ENCODE measurements around the gene KRT27. TPM values are rescaled to one million over a fixed set of nuclear protein-coding genes. Genes with fewer than 3 reads are reported as not detected.

The KRT27 gene
- total RNA-seq, 1 donor from 2014 or later = not detected

DNA sequence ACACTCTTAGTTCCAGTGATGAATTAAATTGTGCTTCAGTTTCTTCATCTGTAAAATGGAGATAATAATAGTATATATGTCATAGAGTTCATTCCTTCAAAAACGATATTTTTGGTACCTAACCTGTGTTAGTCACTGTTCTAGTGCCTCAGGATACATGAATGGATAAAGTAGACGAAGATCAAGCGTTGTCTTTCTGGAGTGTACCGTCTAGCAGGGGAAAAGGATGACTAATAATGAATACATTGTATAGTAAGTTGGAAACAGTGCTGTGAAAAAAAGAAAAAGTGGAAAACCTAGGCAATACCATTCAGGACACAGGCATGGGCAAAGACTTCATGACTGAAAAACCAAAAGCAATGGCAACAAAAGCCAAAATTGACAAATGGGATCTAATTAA is 31.5 kb upstream of the KRT27 start:
- intact Hi-C loops (cut with DNase I) = no loop called here
- no peak for DNase-seq
- ATAC-seq (ENCODE audit: poor library complexity) = no peak

DNA sequence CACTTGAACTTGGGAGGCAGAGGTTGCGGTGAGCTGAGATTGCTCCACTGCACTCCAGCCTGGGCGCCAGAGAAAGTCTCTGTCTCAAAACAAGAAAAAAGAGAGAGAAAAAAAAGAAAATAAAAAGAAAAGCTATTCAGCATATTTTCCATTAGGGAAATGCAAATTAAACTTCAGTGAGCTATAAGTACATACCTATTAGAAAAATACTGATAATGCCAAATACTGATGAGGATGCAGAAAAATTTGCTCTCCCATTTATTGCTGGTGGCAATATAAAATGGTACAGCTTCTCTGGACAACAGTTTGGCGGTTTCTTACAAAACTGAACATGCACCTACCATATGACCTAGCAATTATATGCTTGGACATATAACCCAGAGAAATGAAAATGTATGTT is 30.3 kb upstream of the KRT27 start:
- DNase-seq (no peak), ATAC-seq (ENCODE audit: poor library complexity) (no peak)
- intact Hi-C loops (cut with DNase I) = no loop called here

DNA sequence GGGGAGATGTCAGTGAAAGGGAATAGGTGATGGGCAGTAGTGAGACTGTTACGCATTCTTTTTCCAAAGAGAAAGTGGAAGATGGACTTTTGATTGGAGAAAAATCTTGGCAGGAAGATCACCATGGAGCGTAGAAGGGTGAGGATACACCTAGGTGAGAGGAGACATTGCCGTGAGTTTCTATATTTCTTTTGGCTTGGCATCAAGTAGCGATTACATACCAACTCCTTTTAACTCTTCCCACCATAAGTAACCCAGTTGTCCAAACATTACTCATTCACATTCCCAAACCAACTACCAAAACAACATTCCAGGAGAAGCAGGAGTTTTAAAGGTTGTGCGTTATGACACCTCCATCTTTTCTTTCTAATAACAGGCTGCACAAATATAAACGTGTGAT is 28.1 kb upstream of the KRT27 start:
- DNase-seq (no peak), ATAC-seq (ENCODE audit: poor library complexity) (no peak)
- intact Hi-C loops (cut with DNase I) = no loop called here

DNA sequence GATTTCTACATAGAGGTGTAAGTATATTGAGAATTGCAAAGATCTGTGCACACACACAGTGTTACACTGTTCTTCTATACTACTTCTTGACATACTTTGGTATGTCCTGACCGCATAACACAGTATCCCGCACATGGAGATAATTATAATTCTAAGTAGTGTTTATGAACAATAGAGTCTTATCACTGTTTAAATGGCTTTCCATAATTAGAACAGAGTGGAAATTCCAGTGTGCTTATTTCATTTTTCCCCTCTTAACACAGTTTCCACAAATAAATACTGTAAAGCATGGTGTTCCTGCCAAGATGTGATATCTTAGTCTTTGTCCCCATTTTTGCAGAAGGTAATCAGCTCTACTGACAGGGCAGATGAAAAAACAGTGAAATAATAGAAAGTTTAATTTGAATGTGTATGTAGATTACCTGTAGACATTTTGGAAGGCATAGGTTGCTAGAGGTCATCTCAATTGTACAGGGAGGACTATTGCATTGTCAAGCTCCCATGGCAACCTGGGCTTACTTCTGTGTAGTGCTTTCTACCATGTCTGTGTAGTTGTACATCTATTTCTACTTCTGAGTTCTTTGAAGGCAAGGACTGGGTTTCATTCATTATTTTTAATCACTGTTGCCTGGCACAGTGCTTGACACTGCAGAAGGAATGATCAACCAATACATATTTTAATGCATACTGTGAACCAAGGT is 27.5 kb upstream of the KRT27 start:
- intact Hi-C loops (cut with DNase I) = loop anchor here (5.0 to 10.0 kb wide), 2 partner anchors 735 to 852 kb away; no protein-coding TSS in a partner anchor
- DNase-seq = no peak
- ATAC-seq (ENCODE audit: poor library complexity) = peak; percentile 75

DNA sequence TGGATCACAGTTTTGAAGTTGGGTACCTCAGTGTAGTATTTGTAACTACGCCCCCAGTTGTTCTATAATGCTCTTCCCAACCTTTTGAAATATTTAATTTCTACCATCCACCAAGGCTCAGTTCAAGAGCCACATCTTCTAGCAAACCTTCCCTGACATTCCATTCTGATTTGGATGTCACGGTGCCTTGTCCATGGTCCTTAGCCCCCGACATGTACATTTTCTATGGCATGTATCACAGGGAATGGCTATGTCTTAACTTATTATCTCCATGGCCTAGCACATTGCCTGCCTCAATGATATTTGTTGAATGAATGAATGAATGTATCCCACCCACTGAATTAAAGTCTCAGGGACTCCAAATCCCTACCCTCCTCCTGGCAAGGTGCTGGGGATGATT is 23.8 kb upstream of the KRT27 start:
- ATAC-seq (ENCODE audit: poor library complexity) (no peak), DNase-seq (no peak)
- intact Hi-C loops (cut with DNase I) = loop anchor here (5.0 to 10.0 kb wide), 2 partner anchors 739 to 856 kb away; no protein-coding TSS in a partner anchor

DNA sequence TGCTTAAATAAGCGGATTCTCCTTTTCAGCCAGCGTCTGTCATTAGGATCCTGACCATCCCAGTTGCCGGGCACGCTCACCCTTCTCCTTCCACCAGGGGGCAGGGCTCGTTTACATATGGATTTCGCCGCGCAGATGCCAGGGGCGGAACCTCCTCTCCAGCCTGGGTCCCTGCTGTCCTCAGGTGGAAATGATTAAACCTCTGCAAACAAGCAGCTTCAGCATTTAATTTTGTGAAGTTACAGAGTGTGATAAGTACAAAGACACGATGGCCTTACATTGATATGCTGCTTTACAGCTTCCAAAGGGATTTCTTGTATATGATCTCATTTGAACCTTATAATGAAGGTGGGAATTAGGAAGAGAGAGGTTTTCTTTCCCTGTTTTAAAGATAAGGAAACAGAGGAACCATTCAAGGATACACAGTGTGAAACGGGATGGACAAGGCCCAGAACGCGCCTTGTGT is 21.3 kb upstream of the KRT27 start:
- ATAC-seq (ENCODE audit: poor library complexity) (peak; percentile 90), DNase-seq (peak; percentile 85)
- intact Hi-C loops (cut with DNase I) = loop anchor here (10.0 kb wide), 1 partner anchor 741 kb away; no protein-coding TSS in a partner anchor

DNA sequence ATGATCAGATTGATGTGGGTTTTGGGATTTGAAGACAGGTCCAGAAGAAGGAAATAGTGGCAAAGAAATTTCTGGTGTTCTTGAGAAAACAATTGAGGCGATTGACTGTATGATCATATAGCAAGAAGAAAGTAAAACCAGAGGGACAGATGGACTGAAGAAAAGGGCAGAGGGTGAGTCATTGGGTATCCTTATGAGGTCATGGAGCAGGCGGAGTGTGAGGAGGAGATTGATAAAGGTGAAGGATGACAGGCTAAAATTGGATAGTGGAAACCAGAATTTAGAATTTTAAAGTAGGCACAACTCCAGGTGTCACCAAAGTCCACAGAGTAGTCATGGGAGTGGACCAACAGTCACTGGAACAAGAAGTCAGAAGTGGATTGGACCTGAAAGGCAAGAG is 18.8 kb upstream of the KRT27 start:
- no peak for ATAC-seq (ENCODE audit: poor library complexity)
- DNase-seq = no peak
- intact Hi-C loops (cut with DNase I) = loop anchor here (10.0 kb wide), 1 partner anchor 744 kb away; no protein-coding TSS in a partner anchor

DNA sequence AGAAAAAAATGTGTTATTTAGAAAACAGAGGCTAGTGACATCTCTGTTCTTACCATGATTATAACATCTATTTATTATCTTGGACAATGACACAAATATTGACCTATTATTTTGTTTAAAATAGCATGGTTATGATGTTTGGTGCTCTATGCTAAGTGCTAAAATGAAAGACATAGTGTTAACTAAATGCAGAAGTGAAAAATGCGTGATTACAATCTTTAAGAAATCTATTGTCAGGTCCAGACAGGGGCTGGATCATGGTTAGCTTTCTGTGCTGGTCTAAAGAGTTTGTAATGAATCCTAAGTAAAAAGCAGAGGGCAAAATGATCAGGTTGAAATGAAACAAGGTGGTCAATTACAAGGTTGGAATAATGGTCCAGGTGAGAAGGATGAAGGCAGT is 18.0 kb upstream of the KRT27 start:
- intact Hi-C loops (cut with DNase I) = loop anchor here (10.0 kb wide), 1 partner anchor 744 kb away; no protein-coding TSS in a partner anchor
- ATAC-seq (ENCODE audit: poor library complexity) (no peak), DNase-seq (no peak)

DNA sequence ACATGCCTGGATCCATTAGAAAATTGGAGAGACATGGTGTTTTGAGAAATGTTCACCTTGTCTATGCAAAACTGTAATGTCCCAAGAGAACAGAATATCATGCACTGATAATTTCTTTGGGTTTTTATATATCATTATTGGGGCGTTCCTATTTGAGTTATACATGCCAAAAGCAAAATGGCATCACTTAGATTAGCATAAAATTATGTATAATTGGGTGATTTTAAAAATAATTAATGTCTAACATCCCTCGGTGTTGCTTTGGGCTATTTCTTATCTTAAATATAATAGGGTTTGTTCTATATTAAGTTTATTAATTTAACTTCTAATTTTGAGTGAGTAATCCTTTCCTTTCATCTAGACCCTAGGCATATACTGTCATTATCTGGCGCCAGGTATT is 17.5 kb upstream of the KRT27 start, which contains the start of gene KRT28:
KRT28 (minus strand) TSS at position 101 of the 400 bp plus-strand sequence; CDS start at position 35, 66 bp downstream.
- DNase-seq (no peak), ATAC-seq (ENCODE audit: poor library complexity) (no peak)
- intact Hi-C loops (cut with DNase I) = loop anchor here (10.0 kb wide), 1 partner anchor 745 kb away; no protein-coding TSS in a partner anchor

DNA sequence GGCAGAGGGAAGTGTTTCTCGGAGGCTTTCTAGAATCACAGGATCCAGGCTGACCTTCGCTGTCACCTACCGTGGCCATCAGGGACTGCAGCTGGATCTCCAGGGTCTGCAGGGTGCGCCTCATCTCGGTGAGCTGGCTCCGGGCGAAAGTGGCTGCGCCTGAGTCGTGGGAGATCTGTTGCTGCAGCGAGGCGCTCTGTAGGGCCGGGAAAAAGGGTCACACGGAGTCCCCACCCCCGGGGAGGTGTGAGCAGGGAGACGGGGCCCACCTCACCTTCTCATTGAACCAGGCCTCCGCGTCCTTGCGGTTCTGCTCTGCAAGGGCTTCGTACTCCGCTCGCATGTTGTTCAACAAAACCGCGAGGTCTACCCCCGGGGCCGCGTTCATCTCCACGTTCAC is 14.5 kb upstream of the KRT27 start:
- intact Hi-C loops (cut with DNase I) = no loop called here
- ATAC-seq (ENCODE audit: poor library complexity) (no peak), DNase-seq (no peak)

DNA sequence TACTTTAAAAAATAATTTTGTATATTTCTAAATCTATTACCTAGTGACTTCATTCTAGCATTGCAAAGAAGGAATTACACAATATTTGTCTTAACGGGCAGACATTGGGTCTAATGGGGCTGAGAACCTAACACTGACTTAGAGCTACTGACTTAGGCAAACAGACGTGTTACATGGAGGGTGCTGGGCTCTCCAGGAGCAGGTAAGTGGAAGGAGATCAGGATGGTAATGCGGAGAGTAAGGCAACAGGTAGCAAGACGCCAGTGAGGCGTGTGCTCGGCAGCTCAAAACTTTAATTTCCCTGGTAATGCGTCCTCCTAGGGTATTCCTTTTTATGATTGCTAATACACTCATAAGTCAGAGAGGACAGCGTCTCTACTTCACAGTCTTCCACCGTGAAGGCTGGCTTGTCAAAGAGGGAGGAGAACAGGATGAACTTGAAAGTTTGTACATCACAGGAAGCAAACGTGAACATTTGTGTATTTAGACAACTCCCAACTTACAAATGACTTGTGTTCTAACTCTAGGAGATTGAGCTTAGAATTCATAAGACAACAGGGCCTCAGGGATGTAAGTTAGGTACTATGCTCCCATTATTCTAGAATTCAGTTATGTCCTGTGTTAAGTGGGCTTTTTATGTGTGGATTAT is 12.8 kb upstream of the KRT27 start:
- no peak for ATAC-seq (ENCODE audit: poor library complexity)
- intact Hi-C loops (cut with DNase I) = no loop called here
- no peak for DNase-seq

DNA sequence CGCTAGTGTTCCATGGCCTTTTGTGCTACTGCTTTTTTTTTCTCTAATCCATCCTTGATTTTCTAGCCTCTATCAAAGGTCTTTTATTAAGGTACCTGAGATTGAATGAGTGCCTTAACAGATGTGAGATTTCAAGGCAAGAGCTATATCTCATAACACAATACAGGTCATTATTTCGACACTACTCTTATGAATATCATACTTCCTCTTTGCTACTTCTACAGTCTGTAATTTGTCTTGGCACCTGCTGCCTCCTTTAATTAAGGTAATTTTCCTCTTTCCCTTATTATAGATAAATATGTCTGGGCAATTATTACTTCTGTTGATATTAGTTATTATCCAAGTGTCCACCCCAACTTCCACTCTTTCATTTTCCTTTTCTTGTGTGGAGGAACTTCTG is 12.1 kb upstream of the KRT27 start:
- DNase-seq = no peak
- ATAC-seq (ENCODE audit: poor library complexity) = no peak
- intact Hi-C loops (cut with DNase I) = loop anchor here (5.0 kb wide), 1 partner anchor 177 kb away; no protein-coding TSS in a partner anchor

DNA sequence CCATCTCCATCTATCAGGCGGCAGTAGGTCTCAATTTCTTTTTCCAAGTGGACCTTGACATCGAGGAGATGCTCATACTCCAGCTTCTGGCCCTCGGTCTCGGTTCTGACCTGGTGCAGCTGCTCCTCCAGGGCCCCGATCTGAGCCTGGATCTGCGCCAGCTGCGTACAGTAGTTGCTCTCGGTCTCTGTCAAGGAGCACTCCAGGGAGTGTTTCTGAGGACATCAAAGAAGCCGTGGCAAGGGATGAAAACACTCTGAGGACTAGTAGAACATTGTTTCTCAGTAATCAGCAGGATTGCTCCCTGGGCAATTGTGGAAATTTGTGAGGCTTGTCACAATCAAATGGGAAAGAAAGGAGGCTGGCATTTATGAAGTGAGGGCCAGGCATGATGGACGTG is 11.5 kb upstream of the KRT27 start:
- DNase-seq = no peak
- intact Hi-C loops (cut with DNase I) = loop anchor here (5.0 kb wide), 1 partner anchor 177 kb away; no protein-coding TSS in a partner anchor
- no peak for ATAC-seq (ENCODE audit: poor library complexity)

DNA sequence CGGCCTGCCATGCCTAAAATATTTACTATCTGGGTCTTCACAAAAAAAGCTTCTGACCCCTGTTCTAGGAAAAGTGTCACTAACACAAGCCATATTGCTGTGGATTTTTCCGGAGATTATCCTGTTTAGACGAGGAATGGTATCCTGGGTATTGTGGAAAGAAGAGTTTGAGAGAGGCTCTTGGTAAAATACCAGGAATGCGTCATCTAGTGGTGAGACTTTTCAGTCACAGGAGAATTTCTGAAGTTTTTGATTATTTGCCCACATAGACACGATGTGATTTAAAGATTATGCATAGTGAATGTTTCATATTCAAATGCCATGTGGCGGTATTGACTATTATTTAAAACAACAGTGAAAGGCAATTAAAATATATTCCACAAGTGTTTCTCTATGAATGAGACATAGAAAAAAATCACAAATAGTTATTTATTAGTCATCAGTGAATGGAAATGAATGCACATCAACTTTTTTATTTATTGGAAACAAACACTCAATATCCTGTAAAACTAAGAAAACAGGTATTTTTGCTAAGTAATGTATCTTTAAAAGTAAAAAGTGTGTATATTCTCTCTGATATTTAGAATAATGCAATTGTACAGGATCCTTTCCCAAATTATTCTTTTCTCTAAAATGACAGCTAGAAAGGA is 9.6 kb upstream of the KRT27 start:
- intact Hi-C loops (cut with DNase I) = loop anchor here (5.0 kb wide), 1 partner anchor 175 kb away; no protein-coding TSS in a partner anchor
- ATAC-seq (ENCODE audit: poor library complexity) = peak; percentile 69
- DNase-seq = no peak

DNA sequence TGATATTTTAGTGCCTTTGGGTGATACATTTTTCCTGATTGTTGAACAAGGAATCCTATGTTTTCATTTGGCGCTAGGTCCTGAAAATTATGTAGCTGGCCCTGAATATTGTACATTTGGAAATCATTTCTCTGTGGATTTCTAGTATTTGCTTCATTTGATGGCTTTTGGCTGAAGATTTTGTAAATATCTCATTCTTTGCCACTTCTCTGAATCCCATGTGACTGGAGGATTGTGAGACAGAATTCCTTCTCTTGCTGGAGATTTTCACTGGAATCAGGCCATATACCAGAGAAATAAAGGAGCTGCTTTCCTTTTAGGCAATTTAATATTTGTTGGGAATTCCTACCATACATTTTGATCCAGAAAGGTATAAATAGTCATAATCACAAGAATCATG is 8.8 kb upstream of the KRT27 start:
- peak; percentile 78 for ATAC-seq (ENCODE audit: poor library complexity)
- intact Hi-C loops (cut with DNase I) = loop anchor here (5.0 kb wide), 1 partner anchor 174 kb away; no protein-coding TSS in a partner anchor
- no peak for DNase-seq

DNA sequence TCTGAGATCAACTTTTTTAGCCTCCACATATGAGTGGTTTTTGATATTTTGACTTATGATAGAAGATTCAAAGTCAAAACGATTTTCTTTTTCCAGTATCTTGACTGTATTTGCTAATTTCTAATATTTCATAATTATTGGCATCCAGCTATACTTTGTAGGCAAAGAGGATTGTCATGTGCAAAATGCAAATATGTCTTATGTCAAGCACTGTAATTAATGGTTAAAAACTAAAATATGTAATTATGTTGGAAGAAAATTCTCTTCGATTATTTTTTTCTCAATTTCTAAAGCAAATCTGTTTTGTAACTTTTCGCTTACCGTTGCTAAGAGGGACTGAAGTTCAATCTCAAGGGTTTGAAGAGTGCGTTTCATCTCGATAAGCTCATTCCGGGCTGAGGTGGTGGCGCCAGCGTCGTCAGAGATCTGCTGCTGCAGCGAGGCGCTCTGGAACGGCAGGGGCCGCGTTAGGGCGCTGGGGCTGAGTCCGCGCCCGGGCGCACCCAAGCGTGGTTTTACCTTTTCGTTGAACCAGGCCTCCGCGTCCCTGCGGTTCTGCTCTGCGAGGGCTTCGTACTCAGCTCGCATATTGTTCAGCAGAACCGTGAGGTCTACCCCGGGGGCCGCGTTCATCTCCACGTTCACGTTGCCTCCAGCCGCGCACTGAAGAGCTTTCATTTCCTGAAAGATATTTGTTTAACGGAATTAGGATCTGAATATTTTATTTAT is 3.0 kb downstream of the KRT27 start:
- ATAC-seq (ENCODE audit: poor library complexity) (no peak), DNase-seq (no peak)
- intact Hi-C loops (cut with DNase I) = no loop called here

DNA sequence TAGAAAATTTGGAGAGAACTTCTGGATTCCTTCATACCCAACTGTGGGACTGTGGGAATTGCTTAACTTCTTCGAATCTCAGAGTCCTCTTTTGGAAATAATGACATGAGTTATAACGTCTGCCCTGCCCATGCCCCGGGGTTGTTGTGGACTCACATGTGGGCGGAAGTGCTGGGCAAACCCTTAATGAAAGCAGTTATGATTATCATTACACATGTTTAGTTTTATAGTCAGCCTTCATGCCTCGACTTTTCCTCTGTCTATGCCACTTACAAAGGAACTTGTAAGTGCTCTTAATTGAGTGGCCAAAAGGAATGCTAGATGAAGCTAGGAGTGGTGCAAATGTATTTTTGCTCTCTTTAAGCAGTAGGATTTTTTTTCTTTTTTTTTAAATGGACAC is 3.9 kb downstream of the KRT27 start:
- ATAC-seq (ENCODE audit: poor library complexity) = no peak
- intact Hi-C loops (cut with DNase I) = no loop called here
- DNase-seq = no peak

DNA sequence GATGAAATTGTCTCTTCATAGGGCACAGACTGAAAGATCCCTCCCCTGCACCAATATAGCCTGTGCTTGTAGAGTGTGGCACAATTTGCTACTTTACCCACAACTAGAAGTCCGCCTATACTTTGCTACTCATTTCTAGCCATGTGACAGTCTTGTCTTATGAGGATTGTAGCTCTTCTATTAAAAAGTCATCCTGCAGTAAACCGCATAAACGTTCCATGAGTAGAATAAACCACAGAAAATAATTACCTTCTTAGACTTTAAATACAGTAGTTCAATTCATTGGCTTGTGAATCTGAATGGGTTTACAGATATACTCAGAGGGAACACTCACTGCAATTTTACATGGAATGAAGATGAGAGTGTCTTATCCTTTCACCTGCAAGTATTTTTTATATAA is 4.4 kb downstream of the KRT27 start:
- intact Hi-C loops (cut with DNase I) = no loop called here
- DNase-seq = no peak
- no peak for ATAC-seq (ENCODE audit: poor library complexity)

DNA sequence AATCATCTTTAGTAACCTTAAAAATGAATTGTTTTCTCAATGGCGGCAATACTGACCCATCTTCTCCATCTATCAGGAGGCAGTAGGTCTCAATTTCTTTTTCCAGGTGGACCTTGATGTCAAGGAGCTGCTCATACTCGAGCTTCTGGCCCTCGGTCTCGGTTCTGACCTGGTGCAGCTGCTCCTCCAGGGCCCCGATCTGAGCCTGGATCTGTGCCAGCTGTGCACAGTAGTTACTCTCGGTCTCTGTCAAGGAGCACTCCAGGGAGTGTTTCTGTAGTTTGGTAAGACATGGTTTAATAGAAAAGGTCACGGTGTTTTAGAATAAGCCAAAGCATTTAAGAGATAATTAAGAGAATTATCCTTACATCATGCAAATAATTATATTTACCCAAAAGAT is 4.9 kb downstream of the KRT27 start:
- intact Hi-C loops (cut with DNase I) = no loop called here
- DNase-seq = no peak
- ATAC-seq (ENCODE audit: poor library complexity) = no peak
